GM21786 (cell line): ENCODE measurements around the gene MBNL3.
"Not testable (repeated sequence)": the region's sequence is repeated elsewhere in the genome, so short reads cannot be mapped to it uniquely, and the experiment has no call there.

Experiments used
- ATAC-seq: cut with Tn5 transposase; IDR thresholded peaks from one replicate; pipeline ENCODE4 v1.9.1; 2021; ENCODE audit not compliant: unreplicated experiment

MBNL3 gene

GRCh38 chrX:132378281-132378680, 110.6 kb downstream of the MBNL3 start:
- no peak for ATAC-seq

- no peak for ATAC-seq
These were observed 112.9 kb downstream of the MBNL3 start for GRCh38 chrX:132375941-132376340.

GRCh38 chrX:132373610-132374009, 115.2 kb downstream of the MBNL3 start:
- no peak for ATAC-seq

- no peak for ATAC-seq
These were observed 119.1 kb downstream of the MBNL3 start for GRCh38 chrX:132369617-132370326.

- ATAC-seq: no peak
These were observed 120.9 kb downstream of the MBNL3 start for GRCh38 chrX:132367984-132368383.

- ATAC-seq: no peak
These were observed 121.5 kb downstream of the MBNL3 start for GRCh38 chrX:132367314-132367713.

- no peak for ATAC-seq
These were observed 123.3 kb downstream of the MBNL3 start for GRCh38 chrX:132365490-132365889.

- ATAC-seq: no peak
These were observed 124.5 kb downstream of the MBNL3 start for GRCh38 chrX:132364313-132364712.

- no peak for ATAC-seq
These were observed 135.4 kb downstream of the MBNL3 start for GRCh38 chrX:132353430-132353829.

GRCh38 chrX:132336172-132336571, 152.7 kb downstream of the MBNL3 start:
- ATAC-seq: no peak

GRCh38 chrX:132333351-132333750, 155.5 kb downstream of the MBNL3 start:
- ATAC-seq: peak; percentile 62

- ATAC-seq: no peak
These were observed 157.3 kb downstream of the MBNL3 start for GRCh38 chrX:132331532-132331931.

GRCh38 chrX:132331000-132331399, 157.8 kb downstream of the MBNL3 start:
- ATAC-seq: no peak

GRCh38 chrX:132330156-132330729, 158.6 kb downstream of the MBNL3 start:
- ATAC-seq: no peak

- ATAC-seq: not testable (repeated sequence)
These were observed 161.9 kb downstream of the MBNL3 start for GRCh38 chrX:132326960-132327359.
